IMR-90 (cell line): Measurements from ENCODE around the gene NFIX. TPM values are rescaled to one million over a fixed set of nuclear protein-coding genes. Genes with fewer than 3 reads are reported as not detected.
A peak's percentile ranks its signal among the peaks of the same experiment; 100 is the strongest.

Experiments
- ATAC-seq: fragments of 200-7000 bp; cut with Tn5 transposase; 2 replicates; pipeline ENCODE4 v1.9.1; 2020; ENCODE audit warnings: low read depth, mild to moderate bottlenecking, moderate library complexity
- BruUV-seq: library from RNA; stranded (reverse); fragments of 400-500 nt; replicated peaks from 2 replicates; lab custom pipeline; 2021; lab: Mats Ljungman, UMichigan
- CTCF ChIA-PET: fragments of 300-600 bp; formaldehyde crosslinking; extraction: SDS; loops from one replicate; lab custom pipeline; 2021; ENCODE audit warnings: antibody characterized with exemption; lab: Yijun Ruan, JAX
- POLR2A ChIA-PET: fragments of 300-600 bp; sonication (Branson Sonifier 250); formaldehyde crosslinking; loops from one replicate; lab custom pipeline; 2022; ENCODE audit warnings: antibody characterized with exemption; ENCODE audit not compliant: unreplicated experiment; lab: Charles Lee
- DNase-seq: peaks from one replicate; pipeline ENCODE4 v3.0.0; 2013
- H2AFZ ChIP-seq: replicated peaks from 2 replicates; pipeline ENCODE3; 2013; ENCODE audit warnings: low read length, mild to moderate bottlenecking; ENCODE audit not compliant: poor library complexity
- H2AK5ac ChIP-seq: 2 replicates; pipeline ENCODE4 v1.6.1; 2013; ENCODE audit warnings: low read depth, low read length, inconsistent platforms
- H2AK9ac ChIP-seq: replicated peaks from 2 replicates; pipeline ENCODE3; 2013; ENCODE audit warnings: mild to moderate bottlenecking, low read depth, low read length, moderate library complexity; ENCODE audit not compliant: poor library complexity
- H2BK120ac ChIP-seq: 2 replicates; pipeline ENCODE4 v1.6.1; 2013; ENCODE audit warnings: low read depth, low read length, inconsistent platforms
- H2BK15ac ChIP-seq: 3 replicates; pipeline ENCODE4 v1.6.1; 2013; ENCODE audit warnings: low read depth, low read length, inconsistent platforms
- H2BK20ac ChIP-seq: 2 replicates; pipeline ENCODE4 v1.6.1; 2013; ENCODE audit warnings: low read depth, mild to moderate bottlenecking, inconsistent platforms, low read length, moderate library complexity
- H2BK5ac ChIP-seq: 2 replicates; pipeline ENCODE4 v1.6.1; 2013; ENCODE audit warnings: mild to moderate bottlenecking, low read depth, low read length, inconsistent platforms; ENCODE audit not compliant: poor library complexity, severe bottlenecking
- H3K14ac ChIP-seq: replicated peaks from 2 replicates; pipeline ENCODE4 v1.6.1; 2013; ENCODE audit warnings: low read depth, low read length, inconsistent platforms
- H3K18ac ChIP-seq: 2 replicates; pipeline ENCODE4 v1.6.1; 2013; ENCODE audit warnings: low read depth, low read length, control low read depth
- H3K23ac ChIP-seq: 2 replicates; pipeline ENCODE4 v1.6.1; 2013; ENCODE audit warnings: low read depth, low read length, inconsistent platforms
- H3K27ac ChIP-seq: 2 replicates; pipeline ENCODE4 v1.5.1; 2013; ENCODE audit warnings: mild to moderate bottlenecking, control low read depth, low read length; ENCODE audit not compliant: insufficient read depth
- H3K27me3 ChIP-seq: 2 replicates; pipeline ENCODE4 v1.6.1; 2013; ENCODE audit warnings: low read length; ENCODE audit not compliant: control insufficient read depth, insufficient read depth
- H3K36me3 ChIP-seq: 2 replicates; pipeline ENCODE4 v1.6.1; 2013; ENCODE audit warnings: low read length, mixed read lengths; ENCODE audit not compliant: control insufficient read depth, insufficient read depth
- H3K4ac ChIP-seq: 2 replicates; pipeline ENCODE4 v1.6.1; 2013; ENCODE audit warnings: low read depth, low read length, inconsistent platforms
- H3K4me1 ChIP-seq: 2 replicates; pipeline ENCODE4 v1.6.1; 2013; ENCODE audit warnings: low read length, mixed read lengths; ENCODE audit not compliant: control insufficient read depth, insufficient read depth
- H3K4me2 ChIP-seq: 2 replicates; pipeline ENCODE4 v1.6.1; 2013; ENCODE audit warnings: low read depth, mild to moderate bottlenecking, control low read depth, low read length, moderate library complexity
- H3K4me3 ChIP-seq: 2 replicates; pipeline ENCODE4 v1.5.1; 2013; ENCODE audit warnings: low read depth, mild to moderate bottlenecking, control low read depth, low read length, moderate library complexity; ENCODE audit not compliant: insufficient read depth
- H3K56ac ChIP-seq: 2 replicates; pipeline ENCODE4 v1.6.1; 2013; ENCODE audit warnings: low read length, inconsistent platforms; ENCODE audit not compliant: insufficient read depth; ENCODE audit errors: extremely low read depth
- H3K79me1 ChIP-seq, 2 experiments: 2 replicates each; pipeline ENCODE4 v1.6.1; 2013; ENCODE audit warnings: low read length in 2 of 2, inconsistent platforms in 1 of 2, low read depth in 1 of 2
- H3K9ac ChIP-seq: 2 replicates; pipeline ENCODE4 v1.6.1; 2013; ENCODE audit warnings: low read depth, low read length, control low read depth
- H3K9me1 ChIP-seq: 2 replicates; pipeline ENCODE4 v1.6.1; 2013; ENCODE audit warnings: low read length, inconsistent platforms; ENCODE audit not compliant: insufficient read depth
- H3K9me3 ChIP-seq: 2 replicates; pipeline ENCODE4 v1.6.1; 2013; ENCODE audit warnings: low read length; ENCODE audit not compliant: control insufficient read depth, insufficient read depth
- H4K20me1 ChIP-seq: 2 replicates; pipeline ENCODE4 v1.6.1; 2013; ENCODE audit warnings: low read length, inconsistent platforms; ENCODE audit not compliant: insufficient read depth
- H4K5ac ChIP-seq: 2 replicates; pipeline ENCODE4 v1.6.1; 2013; ENCODE audit warnings: mild to moderate bottlenecking, low read depth, low read length, control low read depth
- H4K8ac ChIP-seq, 2 experiments: 2 replicates each; pipeline ENCODE4 v1.6.1; 2013; ENCODE audit warnings: low read depth in 2 of 2, low read length in 2 of 2, control low read depth in 1 of 2, inconsistent platforms in 1 of 2
- H4K91ac ChIP-seq: 2 replicates; pipeline ENCODE4 v1.6.1; 2013; ENCODE audit warnings: low read depth, low read length, inconsistent platforms; ENCODE audit not compliant: insufficient read depth
- CEBPB ChIP-seq: IDR thresholded peaks from 2 replicates; pipeline ENCODE4 v1.6.1; 2012; ENCODE audit warnings: low read depth, low read length, improper control_type of control experiment
- FOS ChIP-seq: fragments of 150-350 bp; IDR thresholded peaks from 2 replicates; pipeline ENCODE4 v1.6.1; 2016; ENCODE audit warnings: low read depth, low read length
- MAFK ChIP-seq: IDR thresholded peaks from 2 replicates; pipeline ENCODE4 v1.6.1; 2012; ENCODE audit warnings: low read depth, low read length, improper control_type of control experiment
- MAZ ChIP-seq: IDR thresholded peaks from 2 replicates; pipeline ENCODE4 v1.6.1; 2012; ENCODE audit warnings: low read depth, mild to moderate bottlenecking, low read length, improper control_type of control experiment, moderate library complexity, borderline replicate concordance
- MXI1 ChIP-seq: IDR thresholded peaks from 2 replicates; pipeline ENCODE4 v1.6.1; 2012; ENCODE audit warnings: low read depth, mild to moderate bottlenecking, low read length, moderate library complexity, borderline replicate concordance
- NFE2L2 ChIP-seq: fragments of 150-350 bp; IDR thresholded peaks from 2 replicates; pipeline ENCODE4 v1.6.1; 2016; ENCODE audit warnings: low read depth, mild to moderate bottlenecking, low read length
- POLR2A ChIP-seq: IDR thresholded peaks from 2 replicates; pipeline ENCODE4 v1.6.1; 2012; ENCODE audit warnings: mild to moderate bottlenecking, low read depth, low read length
- RAD21 ChIP-seq: IDR thresholded peaks from 2 replicates; pipeline ENCODE4 v1.6.1; 2012; ENCODE audit warnings: low read length, improper control_type of control experiment
- RFX5 ChIP-seq: IDR thresholded peaks from 2 replicates; pipeline ENCODE4 v1.8.0; 2012; ENCODE audit warnings: low read depth, mild to moderate bottlenecking, low read length, moderate library complexity
- WGBS, 2 experiments: methylation state at CpG; one replicate each; pipeline versions ENCODE4 v1.1.5 to v1.1.7; 2013; ENCODE audit warnings: missing lambda C conversion rate in 2 of 2; ENCODE audit not compliant: insufficient read length in 1 of 2; ENCODE audit errors: extremely low coverage in 2 of 2; 5-methylcytosine and 5-hydroxymethylcytosine counted together
- dilution Hi-C: fragments of 300-500 bp; cut with HindIII; formaldehyde crosslinking; loops from one replicate; pipeline ENCODE4 v1.14.3; 2018; ENCODE audit warnings: low sequenced_read_pairs; ENCODE audit not compliant: unreplicated experiment
- in situ Hi-C: fragments of 300-500 bp; cut with MboI; formaldehyde crosslinking; loops from 3 replicates; pipeline ENCODE4 v1.14.3; 2019; ENCODE audit warnings: low sequenced_read_pairs, inconsistent platforms, mixed read lengths
- intact Hi-C: fragments of 100-400 bp; cut with micrococcal nuclease; formaldehyde crosslinking; loops from 2 replicates; pipeline ENCODE4 v1.10.0; 2022
- polyA plus RNA-seq, 3 experiments: library from polyadenylated mRNA; depleted of rRNA; stranded (reverse); fragments of >200 nt; gene quantifications; 2 replicates each; pipeline ENCODE4 v1.2.3, GENCODE V29; 2012; ENCODE audit warnings: low replicate concordance in 1 of 3
- total RNA-seq: library from RNA; depleted of rRNA; stranded (reverse); fragments of >200 nt; gene quantifications from 2 replicates; pipeline ENCODE4 v1.2.3, GENCODE V29; 2012
- TF ChIP-seq, protein P1 (sequence below): conservative IDR thresholded peaks from 2 replicates; pipeline ENCODE4 v1.5.1; 2012; ENCODE audit warnings: mild to moderate bottlenecking, low read depth, low read length, improper control_type of control experiment

NFIX gene
- total and polyA plus RNA-seq, 2 of the 4 experiments (the other 2 are of a cell fraction) = 10.2 to 47.7 TPM

DNA sequence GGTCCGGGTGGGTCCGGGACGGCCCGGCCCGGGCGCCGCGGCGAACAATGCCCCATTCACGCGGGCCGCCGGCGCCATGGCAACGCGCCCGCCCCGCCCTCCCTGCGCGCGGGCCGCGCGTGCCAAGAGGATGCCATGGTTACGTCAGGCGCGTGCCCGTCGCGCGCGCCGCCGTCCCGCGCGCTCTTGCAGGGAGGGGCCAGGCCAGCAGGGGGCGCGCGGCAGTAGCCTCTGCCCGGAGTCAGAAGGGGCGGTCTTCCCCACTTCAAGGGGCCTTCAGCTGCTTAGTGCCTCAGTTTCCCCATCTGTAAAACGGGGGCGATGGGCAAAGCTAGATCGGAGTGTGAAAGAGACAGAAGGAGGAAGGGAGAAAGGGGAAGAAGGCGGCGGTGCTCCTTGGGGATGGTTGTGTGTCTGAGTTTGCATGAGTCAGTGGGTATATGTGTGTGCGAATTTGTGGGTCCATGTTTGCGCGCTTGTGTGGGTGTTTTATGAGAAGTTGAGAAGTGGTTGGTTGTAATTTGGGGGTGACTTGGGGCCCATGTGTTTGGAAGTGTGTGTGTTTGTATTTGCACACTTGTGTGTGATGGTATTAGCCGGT, 11.6 kb upstream of the NFIX start (continued):
- TF ChIP-seq, protein P1, sequence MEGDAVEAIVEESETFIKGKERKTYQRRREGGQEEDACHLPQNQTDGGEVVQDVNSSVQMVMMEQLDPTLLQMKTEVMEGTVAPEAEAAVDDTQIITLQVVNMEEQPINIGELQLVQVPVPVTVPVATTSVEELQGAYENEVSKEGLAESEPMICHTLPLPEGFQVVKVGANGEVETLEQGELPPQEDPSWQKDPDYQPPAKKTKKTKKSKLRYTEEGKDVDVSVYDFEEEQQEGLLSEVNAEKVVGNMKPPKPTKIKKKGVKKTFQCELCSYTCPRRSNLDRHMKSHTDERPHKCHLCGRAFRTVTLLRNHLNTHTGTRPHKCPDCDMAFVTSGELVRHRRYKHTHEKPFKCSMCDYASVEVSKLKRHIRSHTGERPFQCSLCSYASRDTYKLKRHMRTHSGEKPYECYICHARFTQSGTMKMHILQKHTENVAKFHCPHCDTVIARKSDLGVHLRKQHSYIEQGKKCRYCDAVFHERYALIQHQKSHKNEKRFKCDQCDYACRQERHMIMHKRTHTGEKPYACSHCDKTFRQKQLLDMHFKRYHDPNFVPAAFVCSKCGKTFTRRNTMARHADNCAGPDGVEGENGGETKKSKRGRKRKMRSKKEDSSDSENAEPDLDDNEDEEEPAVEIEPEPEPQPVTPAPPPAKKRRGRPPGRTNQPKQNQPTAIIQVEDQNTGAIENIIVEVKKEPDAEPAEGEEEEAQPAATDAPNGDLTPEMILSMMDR = peak; percentile 97
- no peak for TF ChIP-seq FOS

DNA sequence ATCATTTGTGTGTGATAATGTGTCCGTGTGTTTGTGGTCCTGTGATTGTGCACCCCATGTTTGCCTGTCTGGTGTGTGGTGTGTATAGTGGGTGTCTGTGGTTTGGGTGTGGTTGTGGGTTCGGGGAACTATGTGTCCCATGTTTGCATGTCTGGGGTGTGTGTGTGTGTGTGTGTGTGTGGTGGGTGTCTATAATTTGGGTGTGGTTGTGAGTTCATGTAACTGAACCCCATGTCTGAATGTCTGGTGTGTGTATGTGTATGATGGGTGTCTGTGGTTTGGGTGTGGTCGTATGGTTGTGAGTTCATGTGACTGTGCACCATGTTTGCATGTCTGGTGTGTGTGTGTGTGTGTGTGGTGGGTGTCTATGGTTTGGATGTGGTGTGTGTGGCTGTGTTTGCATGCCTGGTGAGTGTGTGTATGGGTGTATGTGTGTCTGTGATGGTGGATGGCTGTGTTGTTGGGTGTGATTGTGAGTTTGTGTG, 11.1 kb upstream of the NFIX start:
- no peak overlapping the region for H3K27ac ChIP-seq
- no TSS peak for BruUV-seq
- CTCF ChIA-PET = interaction anchor here (0.9 to 4.3 kb wide), 2 partner anchors 77 to 110 kb away, joined by 3 to 25 read pairs; no protein-coding TSS in a partner anchor

More for the DNA sequence above, 11.1 kb upstream of the NFIX start:
- WGBS, 2 experiments = 87% methylated on average over 3 of the region's 3 CpGs; no CpG with 5 or more reads in 1 of the 2 experiments
- no peaks in the 10 kb centered on the region for H4K20me1 ChIP-seq
- no peak overlapping the region for H3K56ac ChIP-seq
- no peaks in the 10 kb centered on the region; a peak in 1 of 4 replicates for H3K79me1 ChIP-seq
- peak overlapping the region; percentile 63 for H3K4ac ChIP-seq
- H3K4me1 ChIP-seq = peaks cover 3% of the 10 kb centered on the region; the same call in 1 of the 2 replicates
- H3K23ac ChIP-seq = 0 out of 2 replicates have a peak overlapping the region, but pooled peaks have one; percentile 60
- no peak overlapping the region for H3K9ac ChIP-seq
- H3K9me3 ChIP-seq = no peaks in the 10 kb centered on the region
- DNase-seq (no peak), ATAC-seq (no peak)
- H3K4me2 ChIP-seq = no peak overlapping the region
- H3K9me1 ChIP-seq = 0 out of 2 replicates have a peak, but pooled peaks cover 3% of the 10 kb centered on the region
- no peak overlapping the region for H2BK120ac ChIP-seq
- peak overlapping the region; percentile 90 for H2AK5ac ChIP-seq
- H4K8ac ChIP-seq = peak overlapping the region in 1 of 2 experiments; percentile 30; a peak in 1 of 4 replicates
- H3K36me3 ChIP-seq = no peaks in the 10 kb centered on the region
- intact Hi-C loops = no loop called here
- H3K14ac ChIP-seq = 0 out of 2 replicates have a peak overlapping the region, but pooled peaks have one; percentile 28
- no peak for TF ChIP-seq CEBPB
- TF ChIP-seq RAD21 = no peak
- no peak for TF ChIP-seq MAZ
- TF ChIP-seq MAFK = no peak
- no peak for TF ChIP-seq FOS
- TF ChIP-seq NFE2L2 = no peak
- TF ChIP-seq RFX5 = no peak
- TF ChIP-seq POLR2A = no peak
- TF ChIP-seq MXI1 = no peak
- H4K91ac ChIP-seq = no peak overlapping the region
- peak overlapping the region; percentile 37; the same call in 1 of the 3 replicates for H2BK15ac ChIP-seq
- H2AFZ ChIP-seq = peak overlapping the region; percentile 64
- POLR2A ChIA-PET = no interaction called here
- no peak overlapping the region for H2BK20ac ChIP-seq
- no peaks in the 10 kb centered on the region for H3K27me3 ChIP-seq
- in situ Hi-C loops = loop anchor here (5.0 to 25.0 kb wide), 2 partner anchors 108 to 753 kb away; a partner anchor contains a TSS
- H4K5ac ChIP-seq = no peak overlapping the region
- no peak overlapping the region for H3K4me3 ChIP-seq
- H2BK5ac ChIP-seq = no peak overlapping the region
- H3K18ac ChIP-seq = no peak overlapping the region
- dilution Hi-C loops = no loop called here
- peak overlapping the region; percentile 33 for H2AK9ac ChIP-seq
